ENCODE measurements around the gene MITD1.
"Not testable (repeated sequence)": the region's sequence is repeated elsewhere in the genome, so short reads cannot be mapped to it uniquely, and the experiment has no call there.

Gene MITD1

GRCh38 chr2:99154643-99155536, 26.0 kb downstream of the MITD1 start, which contains the start of the genes LIPT1 and TSGA10:
LIPT1 (plus strand) TSS chr2:99154967; CDS start chr2:99161958, 6,991 bp downstream.
TSGA10 (minus strand) TSS chr2:99154942; CDS start chr2:99109439, 45,503 bp downstream.
- DNase-seq (ENCODE audit: low read depth in 1 of 2, low spot score in 1 of 2) = peak; percentile 78 to 88

- DNase-seq (ENCODE audit: low read depth in 1 of 2, low spot score in 1 of 2) = no peak
Measured at GRCh38 chr2:99153921-99154604, 26.8 kb downstream of the MITD1 start.

- no peak for DNase-seq (ENCODE audit: low read depth in 1 of 2, low spot score in 1 of 2)
Measured at GRCh38 chr2:99152199-99152895, 28.5 kb downstream of the MITD1 start.

- DNase-seq (ENCODE audit: low read depth in 1 of 2, low spot score in 1 of 2) = no peak
Measured at GRCh38 chr2:99150706-99151105, 30.2 kb downstream of the MITD1 start.

- peak; percentile 94 to 95 for DNase-seq (ENCODE audit: low read depth in 1 of 2, low spot score in 1 of 2)
Measured at GRCh38 chr2:99141110-99142108, 39.4 kb downstream of the MITD1 start, which contains the start of gene C2orf15. C2orf15 (plus strand) TSS chr2:99141707; CDS start chr2:99150559, 8,852 bp downstream.

- no peak for DNase-seq (ENCODE audit: low read depth in 1 of 2, low spot score in 1 of 2)
Measured at GRCh38 chr2:99140860-99141109, 40.1 kb downstream of the MITD1 start.

GRCh38 chr2:99140056-99140859, 40.6 kb downstream of the MITD1 start:
- no peak for DNase-seq (ENCODE audit: low read depth in 1 of 2, low spot score in 1 of 2)

GRCh38 chr2:99139003-99139402, 41.9 kb downstream of the MITD1 start:
- DNase-seq (ENCODE audit: low read depth in 1 of 2, low spot score in 1 of 2) = no peak

- not testable (repeated sequence) for DNase-seq (ENCODE audit: low read depth in 1 of 2, low spot score in 1 of 2)
Measured at GRCh38 chr2:99135044-99135556, 45.8 kb downstream of the MITD1 start.

- DNase-seq (ENCODE audit: low read depth in 1 of 2, low spot score in 1 of 2) = no peak
Measured at GRCh38 chr2:99127981-99128380, 52.9 kb downstream of the MITD1 start.
